Amygdala (tissue), 56 donors: ENCODE results near the gene ERMARD.
A peak's percentile ranks its signal among the peaks of the same experiment; 100 is the strongest.

Source experiments
- DNase-seq, 56 donors: peaks; one replicate each; lab custom pipeline; 2025; lab: John Stamatoyannopoulos, UW

The ERMARD gene

DNA sequence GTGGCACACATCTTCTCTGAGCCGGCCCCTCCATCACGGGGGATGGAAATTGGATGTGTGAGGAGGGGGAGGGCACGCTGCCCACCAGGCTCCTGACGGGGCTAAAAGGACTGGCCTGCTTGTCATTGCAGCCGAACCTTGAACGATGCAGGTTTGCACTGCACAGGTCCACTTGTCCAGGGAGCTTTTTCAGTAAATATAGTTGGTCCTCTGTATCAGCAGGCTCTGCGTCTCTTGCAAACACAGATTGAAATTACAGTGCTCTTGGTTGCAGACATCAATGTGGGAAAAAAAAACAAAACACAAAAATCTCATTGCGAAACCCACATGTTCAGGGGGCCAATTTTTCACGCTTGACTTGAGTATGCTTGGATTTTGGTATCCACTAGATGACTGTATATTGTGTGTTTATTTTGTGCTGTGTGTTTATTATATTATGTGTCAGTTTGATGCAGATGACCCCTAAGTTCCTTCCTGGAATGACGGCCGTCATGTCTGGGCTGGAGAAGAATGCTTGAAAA lies 29.2 kb downstream of the ERMARD start:
- DNase-seq = no peak

DNA sequence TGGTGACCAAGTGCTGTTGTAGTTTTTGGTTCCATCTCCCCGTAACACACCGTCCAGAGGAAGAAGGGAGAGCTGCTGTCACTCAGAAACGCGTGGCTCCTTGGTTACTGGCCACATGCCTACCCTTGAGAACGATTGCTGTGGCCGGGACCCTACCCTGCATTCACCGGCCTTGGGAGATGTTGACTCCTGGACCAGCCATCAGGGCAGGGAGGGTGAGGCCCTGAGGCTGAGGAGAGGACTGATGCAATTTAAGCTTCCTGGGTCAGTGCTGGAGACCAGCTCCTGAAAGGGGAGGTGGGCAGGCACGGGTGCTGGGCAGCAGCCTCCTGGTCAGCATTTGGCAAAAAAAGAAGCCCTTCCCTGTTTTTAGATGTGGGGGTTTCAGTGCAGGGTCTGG lies 31.5 kb downstream of the ERMARD start:
- no peak for DNase-seq

DNA sequence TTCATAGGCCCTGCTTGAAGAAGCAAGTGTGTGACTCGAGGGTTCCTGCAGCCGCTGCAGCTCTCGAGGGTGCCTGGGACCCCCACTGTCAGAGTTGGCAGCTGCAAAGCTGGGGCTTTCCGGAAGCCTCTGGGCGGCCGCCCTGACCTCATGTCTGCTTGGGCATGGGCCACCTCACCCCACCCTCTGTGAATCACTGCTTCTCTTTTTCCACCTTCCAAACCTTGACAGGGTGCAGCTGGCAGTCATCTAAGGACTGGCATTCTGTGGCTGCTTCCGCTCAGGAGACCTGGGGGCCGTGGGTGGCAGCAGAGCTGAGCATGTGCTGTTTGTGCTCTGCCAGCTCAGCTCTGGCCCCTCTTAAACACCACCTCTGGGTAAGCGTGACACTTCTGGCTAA lies 32.0 kb downstream of the ERMARD start:
- DNase-seq = no peak

DNA sequence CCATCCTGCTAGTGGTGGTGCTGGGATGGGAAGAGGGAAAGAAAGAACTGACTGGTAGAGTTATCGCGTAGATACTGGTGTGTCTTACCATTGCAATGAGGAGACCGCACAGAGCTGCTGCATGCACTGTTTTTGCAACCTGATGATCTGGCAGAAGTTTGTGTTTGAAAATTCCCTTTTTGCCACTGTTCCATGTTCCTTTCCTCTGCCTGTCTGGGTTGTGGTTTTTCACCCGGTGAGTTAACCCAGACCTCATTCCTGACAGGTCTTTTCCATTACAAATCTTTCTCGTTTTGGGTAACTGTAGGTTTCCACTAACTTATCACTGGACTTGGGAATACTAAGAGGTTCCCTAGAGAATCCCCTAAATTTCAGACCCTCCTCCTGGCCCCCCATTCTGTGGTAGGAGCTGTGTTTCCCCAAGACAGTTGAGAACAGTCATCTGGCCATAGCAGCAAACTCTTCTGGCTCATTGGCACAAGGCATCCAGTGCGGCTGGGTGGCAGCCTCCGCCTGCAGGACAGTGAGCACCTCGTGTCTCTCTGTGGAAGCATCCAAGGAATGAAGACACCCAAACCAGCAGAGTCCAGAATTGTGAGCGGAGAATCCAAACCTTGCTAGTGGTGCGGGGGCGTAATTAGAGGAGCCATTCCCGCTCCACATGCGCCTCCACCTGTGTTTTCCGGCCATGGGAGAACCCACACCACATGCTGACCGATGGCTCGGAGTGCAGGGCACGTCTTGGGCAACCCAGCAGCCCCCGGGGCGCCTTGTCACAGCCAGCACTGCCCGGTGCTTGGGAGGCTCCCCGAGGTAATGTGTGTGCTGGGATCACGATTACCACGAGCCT lies 32.8 kb downstream of the ERMARD start:
- no peak for DNase-seq

DNA sequence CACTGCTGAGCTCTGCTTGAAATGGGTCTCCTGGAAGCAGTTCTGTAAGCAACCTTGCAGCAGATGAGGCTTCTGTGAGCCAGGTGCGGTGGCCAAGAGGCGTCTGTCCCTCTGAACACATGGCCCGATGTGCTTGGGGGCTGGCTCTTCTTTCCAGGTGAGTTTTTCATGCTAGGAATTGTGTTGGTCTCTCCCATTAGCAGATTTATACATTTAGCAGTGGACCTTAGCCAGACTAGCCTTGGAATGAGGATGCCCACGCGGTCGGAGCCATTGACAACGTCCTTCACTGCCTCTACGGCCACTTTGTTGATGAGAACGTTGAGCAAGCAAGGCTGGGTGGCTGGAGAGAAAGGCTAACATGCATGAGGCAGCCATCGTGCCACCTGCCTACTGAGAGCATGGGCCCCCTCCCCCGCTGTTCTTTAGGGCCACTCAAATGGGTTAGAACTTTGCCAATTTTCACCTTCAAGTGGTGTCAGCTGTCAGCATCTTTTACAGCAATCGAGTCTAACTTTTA lies 33.5 kb downstream of the ERMARD start:
- DNase-seq = no peak

DNA sequence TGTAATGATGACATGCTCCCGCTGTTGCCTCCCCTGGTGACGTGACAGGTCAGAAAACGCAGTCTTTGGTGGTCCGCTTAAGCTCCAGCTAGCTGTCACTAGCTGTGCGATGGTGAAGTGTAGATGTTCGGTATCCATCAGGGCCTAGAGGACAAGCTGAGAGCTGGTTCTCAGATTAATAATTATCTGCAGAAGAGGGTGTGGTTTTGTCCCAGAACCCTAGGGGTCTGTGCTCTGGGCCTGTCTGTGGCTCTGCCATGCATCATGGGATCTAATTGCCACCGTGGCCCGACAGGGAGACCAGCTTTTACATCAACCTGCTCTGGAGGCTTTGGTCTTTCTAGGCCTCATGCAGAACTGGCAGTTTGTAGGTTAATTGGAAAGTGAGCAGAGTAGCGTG lies 34.1 kb downstream of the ERMARD start:
- no peak for DNase-seq

DNA sequence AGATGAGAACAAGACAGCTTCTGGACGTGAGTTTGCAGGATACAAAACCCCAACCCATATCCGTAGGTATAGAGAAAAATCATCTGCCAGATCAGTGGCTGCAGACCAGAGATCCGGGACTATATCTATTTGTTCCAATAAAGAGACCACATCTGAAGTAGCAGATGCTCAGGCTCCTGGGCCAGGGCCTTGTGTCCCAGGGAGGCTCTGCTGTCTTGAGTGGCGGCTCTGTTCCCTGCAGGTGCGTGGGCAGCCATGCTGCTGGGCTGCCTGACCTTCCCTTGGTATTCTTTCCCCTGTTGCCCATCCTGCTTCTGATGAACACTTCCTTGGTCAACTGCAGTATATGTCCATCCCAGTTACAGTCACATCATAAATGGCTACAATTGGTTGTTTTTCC lies 34.9 kb downstream of the ERMARD start:
- DNase-seq = no peak

DNA sequence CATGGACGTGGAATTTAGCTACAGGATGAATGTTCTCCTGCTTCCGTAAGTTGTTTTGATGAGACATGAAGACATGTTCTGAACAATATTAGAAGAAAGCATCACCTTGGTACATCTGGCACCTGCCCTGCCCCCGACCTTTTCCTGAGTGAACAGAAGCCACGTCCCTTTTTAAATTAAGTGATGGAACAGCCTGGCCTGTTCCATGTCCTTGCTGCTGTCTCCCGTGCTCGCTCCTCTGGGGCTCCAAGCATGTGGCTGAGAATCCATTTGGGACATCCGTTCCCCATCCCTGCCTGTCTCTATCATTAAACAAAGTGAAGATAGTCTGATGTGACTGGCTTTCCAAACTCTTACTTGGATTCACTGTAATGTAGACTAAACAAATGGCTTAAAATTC lies 36.4 kb downstream of the ERMARD start:
- no peak for DNase-seq

DNA sequence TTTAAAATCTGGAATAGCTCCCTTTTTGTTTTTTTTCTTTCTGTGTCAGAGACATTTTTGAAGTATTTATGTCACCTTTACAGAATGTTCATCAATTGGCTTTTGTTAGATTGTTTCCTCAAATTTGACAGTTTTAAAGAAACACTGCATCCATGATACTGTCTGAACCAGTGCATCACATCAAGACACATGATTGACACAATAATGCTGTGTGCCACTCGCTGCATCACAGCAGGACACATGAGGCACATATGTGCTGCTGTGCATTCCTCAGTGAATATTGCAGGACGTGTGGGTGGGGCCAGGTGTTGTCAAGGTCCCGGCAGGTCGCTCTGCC lies 37.4 kb downstream of the ERMARD start:
- no peak for DNase-seq

DNA sequence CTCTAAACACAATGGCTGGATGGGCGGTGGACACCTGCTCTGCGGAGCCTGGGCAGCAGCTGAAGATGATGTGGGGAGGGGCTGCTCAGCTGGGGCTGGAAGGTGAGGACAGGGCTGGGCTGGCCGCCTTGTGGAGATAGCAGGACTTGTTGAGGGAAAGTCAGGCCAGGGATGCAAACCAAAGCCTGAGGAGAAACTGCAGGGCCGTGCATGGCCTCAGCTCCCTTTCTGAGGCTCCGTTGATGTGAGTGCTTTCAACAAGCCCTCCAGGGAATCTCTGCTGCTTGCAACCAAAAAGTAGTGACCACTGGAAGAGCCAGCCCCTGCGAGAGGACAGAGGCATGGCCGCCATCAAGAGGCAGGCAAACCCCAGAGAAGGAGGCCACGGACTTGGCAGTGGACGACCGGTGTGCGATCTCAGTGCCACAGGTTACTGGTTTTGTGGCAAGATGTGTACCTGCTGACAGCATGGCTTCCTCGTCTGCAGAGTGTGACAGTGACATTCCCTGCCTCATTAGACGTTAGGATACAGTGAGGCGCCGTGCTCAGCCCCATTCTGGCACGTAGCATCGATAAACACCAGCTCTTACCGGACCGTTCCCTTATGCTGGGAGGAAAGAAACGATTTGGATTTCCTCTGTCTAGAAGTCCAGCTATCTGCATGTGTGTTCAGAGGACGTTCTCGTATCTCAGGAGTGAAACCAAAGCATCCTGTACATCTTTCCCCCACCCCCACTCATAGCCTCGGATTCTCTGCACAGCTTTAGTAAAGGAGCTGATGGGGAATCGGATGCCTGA lies 37.9 kb downstream of the ERMARD start:
- DNase-seq = no peak

DNA sequence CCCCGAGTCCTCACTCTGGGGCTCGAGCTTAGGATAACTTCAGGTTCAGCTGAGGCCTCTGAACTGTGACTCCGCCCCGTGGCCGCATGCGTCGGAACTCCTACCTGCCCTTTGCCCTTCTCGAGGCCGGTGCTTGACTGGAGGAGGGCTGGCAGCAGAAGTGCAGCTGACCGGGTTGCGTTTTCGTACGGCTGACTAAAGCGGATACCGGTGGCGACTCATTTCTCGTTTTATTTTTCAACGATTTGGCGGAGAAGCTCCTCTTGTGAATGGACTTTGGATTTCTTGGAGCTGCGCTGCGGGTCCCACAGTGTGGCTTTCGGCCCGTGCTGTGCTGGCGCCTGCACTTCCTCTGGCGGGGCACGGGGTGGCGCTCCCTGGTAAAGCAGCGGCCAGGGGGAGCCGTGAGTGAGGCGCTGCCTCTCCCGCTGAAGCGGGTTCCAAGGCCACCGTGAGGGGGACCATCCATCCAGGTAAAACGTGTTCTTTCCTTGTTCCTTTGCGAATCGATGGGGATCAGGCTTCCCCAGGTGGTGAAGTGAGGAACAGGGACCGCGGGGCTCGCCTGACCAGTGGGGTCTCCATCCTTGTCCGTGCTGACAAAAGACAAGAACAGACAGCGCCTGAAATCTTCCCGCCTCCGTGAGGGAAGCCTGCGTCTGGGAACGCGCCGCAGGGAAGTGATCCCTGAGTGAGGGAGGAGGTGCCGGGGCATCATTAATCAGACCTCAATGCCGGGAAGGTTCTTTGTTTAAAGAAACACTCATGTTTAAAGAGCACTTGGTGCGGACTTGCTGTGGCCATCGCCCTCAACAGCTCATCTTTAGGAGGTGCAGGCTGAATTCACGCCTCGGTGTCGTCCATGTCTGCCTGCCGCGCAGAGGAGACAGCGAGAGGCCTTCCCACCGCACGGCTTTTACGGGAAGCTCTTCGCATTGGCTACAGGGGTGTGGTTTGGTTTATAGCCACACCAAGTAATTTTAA lies 38.8 kb downstream of the ERMARD start:
- peak in 54 of 56 donors; percentile 21 to 81 (median 62) for DNase-seq

DNA sequence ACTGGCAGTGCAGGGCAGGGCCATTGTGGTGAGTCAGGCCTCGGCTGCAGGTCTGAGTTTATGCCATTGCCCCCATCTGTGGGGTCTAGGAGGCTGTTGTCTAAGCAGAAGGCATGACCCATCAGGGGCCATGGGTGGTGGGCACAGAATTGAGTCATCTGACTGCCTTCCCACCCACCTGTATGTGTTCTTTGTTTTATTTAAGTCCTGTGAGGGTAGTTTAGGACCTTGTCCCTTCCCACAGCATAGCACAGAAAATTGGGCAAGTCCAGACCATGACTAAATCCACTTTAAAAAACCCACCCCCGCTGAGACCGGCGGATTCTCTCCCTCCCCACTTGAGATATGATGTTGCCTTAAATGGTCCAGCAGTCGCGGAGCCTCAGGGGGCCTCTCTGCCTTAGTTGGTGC lies 40.3 kb downstream of the ERMARD start:
- no peak for DNase-seq

DNA sequence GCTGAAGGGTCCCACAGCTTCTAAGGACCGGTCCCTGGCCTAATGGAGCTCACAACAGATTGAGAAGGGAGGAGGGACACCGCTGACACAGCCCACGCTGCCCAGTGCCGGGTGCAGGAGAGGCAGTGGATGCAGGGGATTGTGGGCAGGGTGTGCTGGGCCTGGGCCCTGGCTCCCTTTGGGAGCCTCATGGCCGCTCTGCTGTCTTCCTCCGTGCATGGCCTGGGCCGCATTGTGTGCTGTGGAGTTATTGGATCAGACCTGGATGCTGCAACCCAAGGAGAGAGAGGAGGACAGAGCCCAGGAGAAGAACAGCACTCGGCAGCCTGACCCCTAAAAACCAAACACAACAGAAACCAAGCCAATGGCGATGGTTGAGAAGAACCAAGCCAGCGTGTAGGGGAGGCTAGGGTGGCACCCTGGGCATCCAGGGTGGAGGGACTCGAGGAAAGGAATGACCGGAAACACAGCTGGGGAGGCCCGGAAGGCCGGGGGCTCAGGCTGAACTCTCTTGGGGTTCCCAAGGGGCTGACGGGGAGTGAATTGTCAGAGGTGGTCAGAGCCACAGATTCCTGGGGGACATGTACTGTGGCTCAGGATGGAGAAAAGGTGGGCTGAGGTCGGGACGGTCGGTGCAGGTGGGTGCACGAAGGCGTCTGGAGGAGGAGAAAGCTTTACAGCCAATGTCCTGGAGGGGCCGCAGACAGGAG lies 41.0 kb downstream of the ERMARD start:
- DNase-seq = no peak

DNA sequence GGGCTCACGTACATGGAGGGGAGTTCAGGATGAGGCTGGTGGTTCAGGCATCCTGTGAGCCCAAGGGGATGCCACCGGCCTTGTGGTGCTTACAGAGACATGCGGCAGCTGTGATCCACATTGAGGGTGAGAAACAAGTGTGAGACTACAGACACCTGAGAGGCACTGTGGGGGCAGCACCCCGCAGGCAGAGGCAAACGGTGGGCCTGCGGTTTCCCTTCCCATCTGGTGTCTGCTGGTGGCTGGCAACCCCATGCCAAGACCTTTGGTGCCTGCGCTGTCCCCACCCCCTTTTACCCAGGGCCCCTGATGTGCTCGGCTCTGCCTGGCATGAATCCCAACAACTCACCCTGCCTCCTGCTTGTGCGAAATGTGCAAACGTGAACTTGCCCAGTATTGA lies 42.0 kb downstream of the ERMARD start:
- DNase-seq = no peak

DNA sequence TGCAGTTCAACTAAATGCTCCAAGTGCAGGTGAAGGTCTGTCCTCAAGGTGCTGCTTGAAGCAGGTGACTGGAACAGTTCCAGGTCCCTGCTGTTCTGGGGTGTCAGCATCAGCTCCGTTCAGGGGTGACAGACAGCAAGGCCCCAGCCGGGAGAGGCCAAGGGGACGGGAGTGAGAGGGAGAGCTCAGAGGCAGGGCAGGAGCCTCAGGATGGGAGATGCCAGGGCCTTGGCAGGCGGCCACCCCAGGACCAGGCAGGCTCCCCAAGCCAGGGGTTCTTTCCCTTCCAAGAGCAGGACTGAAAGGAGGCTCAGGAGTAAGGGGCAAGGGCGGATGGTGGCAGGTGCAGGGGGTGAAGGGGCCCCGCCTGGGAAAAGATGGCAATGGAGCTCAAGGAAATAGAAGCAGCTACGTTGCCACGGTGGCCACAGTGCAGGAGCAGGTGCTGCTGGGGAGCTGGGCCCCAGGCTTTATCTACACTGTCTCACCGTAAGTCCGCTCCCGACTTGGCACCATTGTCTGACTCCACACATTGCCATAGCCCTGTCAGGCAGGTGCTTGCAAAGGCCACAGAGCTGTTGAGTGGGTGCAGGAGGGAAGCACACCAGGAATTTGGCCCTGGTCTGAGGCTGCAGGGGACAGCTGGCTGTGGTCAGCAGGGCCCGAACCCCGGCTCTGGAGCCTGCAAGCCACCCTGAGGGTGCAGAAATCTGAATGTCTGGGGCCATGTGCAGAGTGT lies 43.1 kb downstream of the ERMARD start:
- DNase-seq = no peak

DNA sequence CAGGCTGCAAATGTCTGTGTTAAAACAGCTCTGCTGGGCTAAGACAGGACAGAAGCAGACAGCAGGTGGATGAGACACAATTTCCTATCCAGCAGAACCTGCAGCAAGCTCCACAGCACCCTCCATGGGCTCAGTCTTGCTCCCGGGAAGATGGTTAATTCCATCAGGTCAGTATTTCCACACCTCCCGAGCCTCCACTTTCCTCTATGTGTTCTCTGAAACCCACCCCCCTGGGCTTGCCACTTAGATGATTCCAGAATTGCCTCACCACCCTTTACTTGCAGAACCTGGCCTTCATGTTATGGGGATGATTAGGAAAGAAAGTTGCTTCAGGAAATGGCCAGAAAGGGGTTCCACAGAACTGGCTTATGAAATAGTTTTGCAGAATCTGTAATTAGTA lies 43.8 kb downstream of the ERMARD start:
- no peak for DNase-seq

DNA sequence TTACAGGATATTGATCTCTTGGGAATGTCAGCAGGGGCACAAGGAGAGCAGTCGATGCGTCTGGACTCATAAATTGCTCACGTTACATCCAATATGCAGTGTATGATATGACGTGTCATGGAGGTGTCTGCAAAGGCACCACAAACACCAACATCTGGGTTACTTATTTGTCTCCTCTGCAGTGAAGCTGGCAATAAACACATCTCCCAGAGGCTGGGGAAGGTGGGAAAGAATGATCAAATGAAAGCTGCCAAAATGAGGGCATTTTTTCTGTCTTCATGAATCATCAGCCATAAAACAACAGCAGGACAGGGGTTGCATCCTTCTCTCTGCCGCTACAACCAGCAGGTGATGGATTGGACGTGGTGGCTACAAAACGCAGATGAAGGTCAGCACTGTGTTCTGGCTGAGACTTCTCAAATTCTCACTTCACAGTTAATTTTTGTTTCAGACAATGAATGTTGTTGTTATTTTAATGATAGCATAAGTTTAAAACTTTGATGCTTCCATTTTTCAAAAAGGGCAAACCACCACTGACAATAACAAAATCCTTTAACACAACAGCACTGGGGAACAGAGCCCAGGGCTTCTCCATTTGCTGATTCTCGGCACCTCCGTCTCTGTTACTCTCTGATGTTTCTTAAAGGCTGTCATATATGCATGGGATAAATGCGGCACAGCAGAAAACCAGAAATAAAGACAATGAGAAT lies 47.5 kb downstream of the ERMARD start:
- no peak for DNase-seq

DNA sequence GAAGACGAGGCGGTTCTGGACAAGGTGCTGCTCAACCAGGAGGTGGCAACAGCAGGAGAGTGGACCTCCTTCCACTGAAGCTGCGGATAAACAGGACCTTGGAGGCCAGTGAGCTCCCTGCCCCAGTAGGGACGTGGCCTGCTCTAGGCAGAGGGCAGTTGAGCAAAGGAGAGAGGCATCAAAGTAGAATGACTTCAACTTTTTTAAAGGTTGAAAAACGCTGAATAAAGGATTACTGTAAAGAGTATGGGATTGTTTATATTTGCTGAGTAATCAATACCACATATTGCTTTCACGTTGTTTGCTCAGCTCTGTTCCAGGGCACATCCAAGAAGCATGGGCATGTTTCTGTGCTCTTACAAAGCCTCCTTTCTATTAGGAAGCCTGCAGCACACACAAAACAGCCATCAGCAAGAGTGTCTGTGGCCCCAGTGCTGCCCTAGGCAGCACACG lies 48.1 kb downstream of the ERMARD start:
- peak in 9 of 56 donors; percentile 9 to 48 (median 18) for DNase-seq
